Gastroesophageal sphincter (tissue), 4 donors: ENCODE results near the gene SGMS1. TPM values are rescaled to one million over a fixed set of nuclear protein-coding genes. Genes with fewer than 3 reads are reported as not detected.

Experiments used
- ATAC-seq: fragments of 150-250 bp; one replicate; pipeline ENCODE4 v1.9.1; 2016; ENCODE audit warnings: mild to moderate bottlenecking, moderate library complexity
- H3K27ac ChIP-seq, 4 donors: fragments of 200-600 bp; sonication (generic) in 3 of 4; 1 replicate in 3 of 4; 2 replicates in 1 of 4; pipeline ENCODE4 v1.5.1; 2016 to 2019
- H3K27me3 ChIP-seq: fragments of 200-600 bp; sonication (generic); one replicate; pipeline ENCODE4 v1.5.1; 2019
- H3K36me3 ChIP-seq, 2 donors: fragments of 200-600 bp; sonication (generic); one replicate each; pipeline ENCODE4 v1.5.1; 2019; ENCODE audit warnings: control low read depth in 1 of 2
- H3K4me1 ChIP-seq, 3 donors: fragments of 200-600 bp; sonication (generic); 1 replicate in 2 of 3; 2 replicates in 1 of 3; pipeline ENCODE4 v1.5.1; 2016 to 2019; ENCODE audit warnings: control low read depth in 2 of 3
- H3K4me3 ChIP-seq, 2 donors: fragments of 200-600 bp; sonication (generic); one replicate each; pipeline ENCODE4 v1.5.1; 2019; ENCODE audit warnings: mild to moderate bottlenecking in 1 of 2, moderate library complexity in 1 of 2
- H3K9me3 ChIP-seq, 3 donors: fragments of 200-600 bp; sonication (generic); one replicate each; pipeline ENCODE4 v1.5.1; 2017 to 2019; ENCODE audit warnings: control low read depth in 2 of 3
- CTCF ChIP-seq, 4 experiments: fragments of 200-600 bp in 2 of 4; fragments of 450-650 bp in 2 of 4; sonication (generic) in 1 of 4; IDR thresholded peaks; one replicate each; pipeline ENCODE4 v1.5.1; 2017 to 2019; ENCODE audit warnings: antibody characterized with exemption in 4 of 4, mild to moderate bottlenecking in 2 of 4, moderate library complexity in 2 of 4
- EP300 ChIP-seq: sonication (generic); formaldehyde crosslinking; IDR thresholded peaks from one replicate; pipeline ENCODE4 v1.6.1; 2017; ENCODE audit warnings: antibody characterized with exemption, mild to moderate bottlenecking
- POLR2A ChIP-seq, 2 donors: fragments of 450-650 bp; IDR thresholded peaks; one replicate each; pipeline ENCODE4 v1.6.1; 2017; ENCODE audit warnings: antibody characterized with exemption in 2 of 2, mild to moderate bottlenecking in 2 of 2, moderate library complexity in 1 of 2
- POLR2AphosphoS5 ChIP-seq: sonication (generic); formaldehyde crosslinking; IDR thresholded peaks from one replicate; pipeline ENCODE4 v1.6.1; 2017; ENCODE audit warnings: antibody characterized with exemption
- WGBS, 2 donors: methylation state at CpG; one replicate each; pipeline ENCODE4 v1.1.5; 2018; ENCODE audit warnings: low coverage in 1 of 2; 5-methylcytosine and 5-hydroxymethylcytosine counted together
- total RNA-seq, 4 donors: library from RNA; depleted of rRNA; stranded (reverse); fragments of >200 nt; gene quantifications; one replicate each; pipeline ENCODE4 v1.1.0, GENCODE V29; 2016

SGMS1 gene
- total RNA-seq, 4 donors from 2014 or later = 57.7 to 116 (median 66.1) TPM

- H3K4me1 ChIP-seq = peaks cover 0 to 45% (median 14%) of the 10 kb centered on the region in 3 donors
- ATAC-seq = no peak
- H3K4me3 ChIP-seq = no peak overlapping the region
- no peaks in the 10 kb centered on the region for H3K36me3 ChIP-seq
- TF ChIP-seq POLR2AphosphoS5 (no peak), POLR2A (IDR thresholded peaks at IDR 0.05) (no peak), EP300 (no peak), CTCF (IDR thresholded peaks at IDR 0.05) (no peak)
- no peaks in the 10 kb centered on the region for H3K27me3 ChIP-seq
- whole genome bisulfite sequencing, 2 donors = 78 to 85% methylated on average over 4 of the region's 4 CpGs
- no peaks in the 10 kb centered on the region for H3K9me3 ChIP-seq
- H3K27ac ChIP-seq = peak overlapping the region in 2 of 4 donors; percentile 1 to 19
Measured at GRCh38 chr10:50576245-50576815, 47.4 kb downstream of the SGMS1 start.

GRCh38 chr10:50575477-50576244 is 48.1 kb downstream of the SGMS1 start:
- Histone ChIP-seq H3K36me3 (no peaks in the 10 kb centered on the region), H3K4me3 (no peak overlapping the region), H3K9me3 (no peaks in the 10 kb centered on the region), H3K27me3 (no peaks in the 10 kb centered on the region), H3K4me1 (peaks cover 0 to 45% (median 14%) of the 10 kb centered on the region in 3 donors), H3K27ac (peak overlapping the region in 2 of 4 donors; percentile 1 to 19)
- no peak for ATAC-seq
- WGBS, 2 donors = 71 to 74% methylated on average over 5 of the region's 5 CpGs
- no peak for TF ChIP-seq EP300
- no peak for TF ChIP-seq POLR2AphosphoS5
- TF ChIP-seq CTCF (IDR thresholded peaks at IDR 0.05) = no peak
- TF ChIP-seq POLR2A (IDR thresholded peaks at IDR 0.05) = no peak

GRCh38 chr10:50574931-50575330 is 48.8 kb downstream of the SGMS1 start:
- H3K27me3 ChIP-seq = no peaks in the 10 kb centered on the region
- no peaks in the 10 kb centered on the region for H3K9me3 ChIP-seq
- H3K27ac ChIP-seq = no peak overlapping the region
- no peak for ATAC-seq
- H3K4me3 ChIP-seq = no peak overlapping the region
- no peaks in the 10 kb centered on the region for H3K36me3 ChIP-seq
- 94 to 100% methylated on average over 4 to 5 of the region's 5 CpGs for WGBS, 2 donors
- TF ChIP-seq POLR2A (IDR thresholded peaks at IDR 0.05) (no peak), EP300 (no peak), POLR2AphosphoS5 (no peak), CTCF (IDR thresholded peaks at IDR 0.05) (no peak)
- H3K4me1 ChIP-seq = peaks cover 0 to 45% (median 14%) of the 10 kb centered on the region in 3 donors

- Histone ChIP-seq H3K36me3 (no peaks in the 10 kb centered on the region), H3K4me1 (peaks cover 0 to 45% (median 14%) of the 10 kb centered on the region in 3 donors)
- ATAC-seq = no peak
Measured at GRCh38 chr10:50574305-50574704, 49.5 kb downstream of the SGMS1 start.

More at GRCh38 chr10:50574305-50574704, 49.5 kb downstream of the SGMS1 start:
- H3K27me3 ChIP-seq = no peaks in the 10 kb centered on the region
- H3K27ac ChIP-seq = no peak overlapping the region
- H3K9me3 ChIP-seq = no peaks in the 10 kb centered on the region
- no peak overlapping the region for H3K4me3 ChIP-seq
- TF ChIP-seq POLR2AphosphoS5 (no peak), POLR2A (IDR thresholded peaks at IDR 0.05) (no peak), EP300 (no peak), CTCF (IDR thresholded peaks at IDR 0.05) (no peak)
